B cell (primary cell): ENCODE measurements around the gene ACTL8. TPM values are rescaled to one million over a fixed set of nuclear protein-coding genes. Genes with fewer than 3 reads are reported as not detected.

Experiments used
- ATAC-seq: fragments of 200-7000 bp; cut with Tn5 transposase; one replicate; pipeline ENCODE4 v1.10.0; 2021; ENCODE audit warnings: low read depth, mild to moderate bottlenecking, moderate number of reproducible peaks, moderate library complexity
- CTCF ChIA-PET: fragments of 350-600 bp; sonication (Branson Sonifier 250); formaldehyde crosslinking; loops from one replicate; lab custom pipeline; 2021; ENCODE audit warnings: antibody characterized with exemption, inconsistent platforms; lab: Charles Lee
- POLR2A ChIA-PET: fragments of 350-600 bp; sonication (Branson Sonifier 250); formaldehyde crosslinking; loops from one replicate; lab custom pipeline; 2021; ENCODE audit warnings: antibody characterized with exemption; lab: Charles Lee
- DNase-seq: peaks from one replicate; pipeline ENCODE4 v3.0.0; 2013
- H2AFZ ChIP-seq: 2 replicates; pipeline ENCODE4 v1.6.1; 2012; ENCODE audit warnings: mild to moderate bottlenecking, low read depth, low read length; ENCODE audit not compliant: insufficient read depth, poor library complexity, severe bottlenecking
- H3K27ac ChIP-seq, 2 donors: 1 replicate in 1 of 2; 2 replicates in 1 of 2; pipeline ENCODE4 v1.5.1; 2012 to 2013; ENCODE audit warnings: low read length in 2 of 2, mild to moderate bottlenecking in 2 of 2, moderate library complexity in 1 of 2
- H3K27me3 ChIP-seq, 4 experiments: fragments of 200-600 bp in 1 of 4; sonication (generic) in 1 of 4; replicated peaks in 1 of 4; 1 replicate in 2 of 4; 2 replicates in 2 of 4; pipeline versions ENCODE4 v1.6.1 to v1.7.0; 2013 to 2016; ENCODE audit warnings: low read length in 3 of 4, mild to moderate bottlenecking in 2 of 4, mixed read lengths in 1 of 4, moderate library complexity in 1 of 4; ENCODE audit not compliant: insufficient read depth in 4 of 4, control insufficient read depth in 3 of 4; ENCODE audit errors: control extremely low read depth in 1 of 4
- H3K36me3 ChIP-seq, 2 experiments: replicated peaks in 1 of 2; 1 replicate in 1 of 2; 2 replicates in 1 of 2; pipeline versions ENCODE4 v1.6.1 to v1.7.1; 2013; ENCODE audit warnings: low read length in 1 of 2; ENCODE audit not compliant: insufficient read depth in 2 of 2, control insufficient read depth in 1 of 2; ENCODE audit errors: control extremely low read depth in 1 of 2, extremely low read depth in 1 of 2
- H3K4me1 ChIP-seq, 2 donors: fragments of 200-600 bp in 1 of 2; sonication (generic) in 1 of 2; 1 replicate in 1 of 2; 2 replicates in 1 of 2; pipeline versions ENCODE4 v1.5.1 to v1.6.1; 2013 to 2017; ENCODE audit warnings: low read length in 2 of 2; ENCODE audit not compliant: control insufficient read depth in 2 of 2, insufficient read depth in 2 of 2
- H3K4me2 ChIP-seq: replicated peaks from 2 replicates; pipeline ENCODE3; 2012; ENCODE audit warnings: mild to moderate bottlenecking, low read depth, low read length; ENCODE audit not compliant: poor library complexity, severe bottlenecking
- H3K4me3 ChIP-seq, 5 experiments: fragments of 200-600 bp in 1 of 5; sonication (generic) in 1 of 5; 1 replicate in 3 of 5; 2 replicates in 2 of 5; pipeline versions ENCODE4 v1.5.1 to v1.7.0; 2011 to 2016; ENCODE audit warnings: low read length in 4 of 5, mild to moderate bottlenecking in 4 of 5, low read depth in 2 of 5, control low read depth in 1 of 5, moderate library complexity in 1 of 5; ENCODE audit not compliant: insufficient read depth in 1 of 5; ENCODE audit errors: control extremely low read depth in 1 of 5, extremely low read depth in 1 of 5
- H3K79me2 ChIP-seq: fragments of 200-600 bp; sonication (generic); one replicate; pipeline ENCODE4 v1.6.0; 2016; ENCODE audit warnings: low read length; ENCODE audit not compliant: control insufficient read depth, insufficient read depth
- H3K9ac ChIP-seq: fragments of 200-600 bp; sonication (generic); 2 replicates; pipeline ENCODE4 v1.6.1; 2017; ENCODE audit warnings: mild to moderate bottlenecking, low read length, moderate library complexity
- H3K9me3 ChIP-seq, 3 donors: one replicate each; pipeline versions ENCODE4 v1.6.1 to v1.7.1; 2013; ENCODE audit warnings: low read length in 2 of 3; ENCODE audit not compliant: control insufficient read depth in 2 of 3, insufficient read depth in 1 of 3; ENCODE audit errors: control extremely low read depth in 1 of 3
- H4K20me1 ChIP-seq: 2 replicates; pipeline ENCODE4 v1.6.0; 2012; ENCODE audit warnings: mild to moderate bottlenecking, low read length; ENCODE audit not compliant: insufficient read depth, control insufficient read depth, poor library complexity, severe bottlenecking
- H3K27ac Mint-ChIP-seq: one replicate; pipeline ENCODE4 v1.8.0; 2021; ENCODE audit warnings: mixed read lengths
- H3K27me3 Mint-ChIP-seq: one replicate; pipeline ENCODE4 v1.8.0; 2021; ENCODE audit warnings: mixed read lengths
- H3K4me1 Mint-ChIP-seq: one replicate; pipeline ENCODE4 v1.8.0; 2021; ENCODE audit warnings: mixed read lengths
- H3K4me3 Mint-ChIP-seq: one replicate; pipeline ENCODE4 v1.8.0; 2021; ENCODE audit warnings: mixed read lengths
- H3K9me3 Mint-ChIP-seq: one replicate; pipeline ENCODE4 v1.8.0; 2022; ENCODE audit warnings: mixed read lengths; ENCODE audit not compliant: insufficient read depth
- CTCF ChIP-seq: fragments of 200-600 bp; IDR thresholded peaks from one replicate; pipeline ENCODE4 v1.8.0; 2022; ENCODE audit warnings: antibody characterized with exemption, mild to moderate bottlenecking
- EZH2 ChIP-seq: IDR thresholded peaks from 2 replicates; pipeline ENCODE4 v1.6.1; 2012; ENCODE audit warnings: borderline replicate concordance, low read depth, mild to moderate bottlenecking, moderate library complexity, low read length; ENCODE audit not compliant: insufficient read depth, poor library complexity, severe bottlenecking
- WGBS: methylation state at CpG from one replicate; pipeline ENCODE4 v1.1.5; 2013; ENCODE audit warnings: missing lambda C conversion rate; ENCODE audit not compliant: insufficient coverage; 5-methylcytosine and 5-hydroxymethylcytosine counted together
- intact Hi-C: fragments of 100-400 bp; cut with micrococcal nuclease; formaldehyde crosslinking; loops from one replicate; pipeline ENCODE4 v1.10.0; 2022
- polyA plus RNA-seq: library from polyadenylated mRNA; depleted of rRNA; stranded (reverse); fragments of >200 nt; gene quantifications from 2 replicates; pipeline ENCODE4 v1.2.3, GENCODE V29; 2012
- total RNA-seq, 2 donors: library from RNA; stranded (reverse); fragments of 120-200 nt in 1 of 2; gene quantifications; 1 replicate in 1 of 2; 2 replicates in 1 of 2; pipeline versions ENCODE4 v1.2.3 to v1.2.4, GENCODE V29; 2013 to 2022

ACTL8 gene
- total and polyA plus RNA-seq, 2 donors (not counting 1 experiment from before 2014, with no cell fraction given) = not detected

- H3K36me3 ChIP-seq = no peaks in the 10 kb centered on the region
- peaks cover 4% of the 10 kb centered on the region for H3K9me3 Mint-ChIP-seq
- TF ChIP-seq CTCF (no peak), EZH2 (no peak)
- no CpG with 5 or more reads among the region's 8 CpGs for WGBS
- no peaks in the 10 kb centered on the region for H3K4me1 Mint-ChIP-seq
- no peaks in the 10 kb centered on the region for H3K4me1 ChIP-seq
- no peaks in the 10 kb centered on the region for H3K79me2 ChIP-seq
- no peak for ATAC-seq
- H3K27me3 ChIP-seq = no peaks in the 10 kb centered on the region
- H3K9ac ChIP-seq = no peak overlapping the region
- ChIA-PET POLR2A (no interaction called here), CTCF (no interaction called here)
- peaks cover 12% of the 10 kb centered on the region for H3K27me3 Mint-ChIP-seq
- no peak for DNase-seq
- H3K4me3 ChIP-seq = no peak overlapping the region
- no peak overlapping the region for H3K4me2 ChIP-seq
- H4K20me1 ChIP-seq = no peaks in the 10 kb centered on the region
- H3K27ac Mint-ChIP-seq = no peak overlapping the region
- peaks cover 0 to 3% (median 0%) of the 10 kb centered on the region in 3 donors for H3K9me3 ChIP-seq
- no peak overlapping the region for H2AFZ ChIP-seq
- intact Hi-C loops = no loop called here
- H3K4me3 Mint-ChIP-seq = no peak overlapping the region
- no peak overlapping the region for H3K27ac ChIP-seq
These were observed 95.9 kb downstream of the ACTL8 start for GRCh38 chr1:17851056-17851455.

- H4K20me1 ChIP-seq = no peaks in the 10 kb centered on the region
- H3K9me3 ChIP-seq = peaks cover 0 to 5% (median 0%) of the 10 kb centered on the region in 3 donors
- ATAC-seq (no peak), DNase-seq (no peak)
- 91% methylated on average over 4 of the region's 5 CpGs for WGBS
- TF ChIP-seq EZH2 = no peak
- no peak for TF ChIP-seq CTCF
- H3K4me2 ChIP-seq = no peak overlapping the region
- ChIA-PET POLR2A (no interaction called here), CTCF (no interaction called here)
- Mint-ChIP-seq H3K27ac (no peak overlapping the region), H3K4me3 (no peak overlapping the region), H3K4me1 (no peaks in the 10 kb centered on the region), H3K9me3 (peaks cover 4% of the 10 kb centered on the region), H3K27me3 (peaks cover 15% of the 10 kb centered on the region)
- H3K27me3 ChIP-seq = no peaks in the 10 kb centered on the region
- H3K27ac ChIP-seq = no peak overlapping the region
- no peak overlapping the region for H3K9ac ChIP-seq
- no peaks in the 10 kb centered on the region for H3K36me3 ChIP-seq
- H3K4me1 ChIP-seq = no peaks in the 10 kb centered on the region
- H3K4me3 ChIP-seq = no peak overlapping the region
- H2AFZ ChIP-seq = no peak overlapping the region
- H3K79me2 ChIP-seq = no peaks in the 10 kb centered on the region
- intact Hi-C loops = no loop called here
These were observed 97.2 kb downstream of the ACTL8 start for GRCh38 chr1:17852383-17852782.
